GM12801 (cell line): ENCODE results near the gene ATP23.

Source experiments
- TF ChIP-seq, protein P1 (sequence below): IDR thresholded peaks from one replicate; pipeline ENCODE4 v1.5.1; 2011; ENCODE audit warnings: control low read depth; ENCODE audit not compliant: insufficient read length; ENCODE audit errors: extremely low read depth

ATP23 gene

GRCh38 chr12:57985685-57986084 lies 44.3 kb downstream of the ATP23 start:
- TF ChIP-seq, protein P1, sequence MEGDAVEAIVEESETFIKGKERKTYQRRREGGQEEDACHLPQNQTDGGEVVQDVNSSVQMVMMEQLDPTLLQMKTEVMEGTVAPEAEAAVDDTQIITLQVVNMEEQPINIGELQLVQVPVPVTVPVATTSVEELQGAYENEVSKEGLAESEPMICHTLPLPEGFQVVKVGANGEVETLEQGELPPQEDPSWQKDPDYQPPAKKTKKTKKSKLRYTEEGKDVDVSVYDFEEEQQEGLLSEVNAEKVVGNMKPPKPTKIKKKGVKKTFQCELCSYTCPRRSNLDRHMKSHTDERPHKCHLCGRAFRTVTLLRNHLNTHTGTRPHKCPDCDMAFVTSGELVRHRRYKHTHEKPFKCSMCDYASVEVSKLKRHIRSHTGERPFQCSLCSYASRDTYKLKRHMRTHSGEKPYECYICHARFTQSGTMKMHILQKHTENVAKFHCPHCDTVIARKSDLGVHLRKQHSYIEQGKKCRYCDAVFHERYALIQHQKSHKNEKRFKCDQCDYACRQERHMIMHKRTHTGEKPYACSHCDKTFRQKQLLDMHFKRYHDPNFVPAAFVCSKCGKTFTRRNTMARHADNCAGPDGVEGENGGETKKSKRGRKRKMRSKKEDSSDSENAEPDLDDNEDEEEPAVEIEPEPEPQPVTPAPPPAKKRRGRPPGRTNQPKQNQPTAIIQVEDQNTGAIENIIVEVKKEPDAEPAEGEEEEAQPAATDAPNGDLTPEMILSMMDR: no peak

DNA sequence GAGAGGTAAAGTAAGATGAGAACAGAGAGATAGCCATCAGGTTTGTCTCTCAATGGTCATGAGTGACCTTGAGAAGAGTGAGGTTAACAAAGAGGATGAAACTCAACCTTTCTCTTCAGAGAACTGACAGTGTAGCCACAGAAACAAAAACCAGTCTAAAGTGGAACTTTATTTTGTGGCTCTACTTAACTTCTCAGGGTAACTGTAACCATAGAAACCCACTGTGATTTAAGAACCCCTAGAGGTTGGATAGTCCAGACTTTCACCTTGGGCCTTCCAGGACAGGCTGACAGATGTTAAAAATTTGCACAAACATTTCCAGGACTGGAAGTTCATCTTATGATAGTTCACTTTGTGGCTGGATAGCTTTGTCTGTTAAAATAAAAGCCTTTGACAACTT lies 48.5 kb downstream of the ATP23 start:
- TF ChIP-seq, protein P1: no peak

DNA sequence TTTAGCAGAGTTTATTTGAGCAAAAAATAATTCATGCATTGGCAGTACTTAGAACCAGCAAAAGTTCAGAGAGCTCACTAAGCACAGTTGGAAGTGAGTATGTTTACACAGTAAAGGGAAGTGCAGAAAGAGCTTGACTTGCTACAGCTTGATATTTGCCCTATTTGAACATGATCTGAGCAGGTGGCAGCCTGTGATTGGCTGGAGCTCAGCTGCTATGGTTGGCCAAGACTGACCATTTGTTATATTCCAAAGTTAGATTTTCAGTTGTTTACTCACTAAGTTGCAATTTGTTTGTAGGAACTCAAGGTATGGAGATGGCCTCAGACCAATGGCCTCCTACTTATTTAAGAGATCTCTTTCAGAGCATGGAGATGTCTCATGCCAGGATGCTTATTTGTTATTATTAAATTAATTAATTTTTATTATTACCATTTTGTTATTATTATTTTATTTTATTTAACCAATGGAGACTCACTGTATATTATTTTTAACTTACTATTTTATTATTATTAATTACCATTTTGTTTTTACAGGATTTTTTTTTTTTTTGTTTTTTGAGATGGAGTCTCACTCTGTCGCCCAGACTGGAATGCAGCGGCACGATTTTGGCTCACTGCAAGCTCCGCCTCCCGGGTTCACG lies 49.0 kb downstream of the ATP23 start:
- TF ChIP-seq, protein P1: no peak

GRCh38 chr12:57992001-57992400 lies 50.6 kb downstream of the ATP23 start:
- TF ChIP-seq, protein P1: no peak

DNA sequence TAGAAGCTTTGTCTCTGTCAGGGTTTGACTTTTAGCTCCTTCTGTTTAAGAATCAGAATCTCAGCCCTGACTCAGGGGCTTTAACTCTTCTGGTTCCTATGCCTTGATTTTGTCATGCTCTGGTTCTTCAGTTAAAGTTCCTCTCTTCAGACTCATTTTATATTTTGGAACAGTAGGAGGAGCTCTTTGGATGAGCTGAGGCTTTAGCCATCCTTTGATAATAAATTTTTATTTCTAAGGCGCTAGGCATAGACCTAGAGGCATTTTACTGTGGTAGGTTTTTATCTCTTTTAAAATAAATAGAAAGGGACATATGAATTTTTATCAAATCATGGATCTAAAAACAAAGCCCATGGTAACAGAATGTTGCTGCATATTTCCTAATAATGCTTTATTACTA lies 51.7 kb downstream of the ATP23 start:
- TF ChIP-seq, protein P1: no peak

DNA sequence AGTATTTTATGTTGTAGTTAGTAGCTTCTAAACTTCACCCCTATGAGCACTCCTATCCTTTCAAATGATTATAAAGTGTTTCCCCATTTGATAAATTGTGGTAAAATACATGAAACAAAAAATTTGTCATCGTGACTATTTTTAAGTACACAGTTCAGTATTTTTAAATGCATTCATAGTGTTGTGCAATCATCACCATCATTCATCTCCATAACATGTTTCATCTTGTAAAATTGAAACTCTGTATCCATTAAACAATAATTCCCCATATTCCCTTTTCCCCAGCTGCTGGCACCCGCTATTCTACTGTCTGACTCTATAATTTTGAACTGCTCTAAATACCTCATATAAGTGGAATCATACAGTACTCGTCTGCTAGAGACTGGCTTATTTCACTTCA lies 52.5 kb downstream of the ATP23 start:
- TF ChIP-seq, protein P1: no peak

DNA sequence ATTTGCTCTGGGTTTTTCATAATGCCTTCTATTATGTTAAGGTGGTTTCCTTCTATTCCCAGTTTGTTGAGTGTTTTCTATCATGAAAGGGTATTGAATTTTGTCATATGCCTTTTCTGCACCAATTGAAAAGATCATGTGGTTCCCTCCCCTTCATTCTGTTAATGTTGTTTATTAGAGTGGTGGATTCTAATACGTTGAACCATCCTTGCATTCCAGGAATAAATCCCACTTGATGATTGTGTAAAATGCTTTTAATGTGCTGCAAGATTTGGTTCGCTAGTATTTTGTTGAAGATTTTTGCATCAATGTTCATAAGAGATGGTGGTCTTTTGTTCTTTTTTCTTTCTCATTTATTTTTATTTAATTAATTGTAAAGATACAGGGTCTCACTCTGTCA lies 55.2 kb downstream of the ATP23 start:
- TF ChIP-seq, protein P1: no peak

GRCh38 chr12:57998251-57998650 lies 56.9 kb downstream of the ATP23 start:
- TF ChIP-seq, protein P1: no peak
